HUES64 (cell line): Measurements from ENCODE around the gene EIF4B.
A peak's percentile ranks its signal among the peaks of the same experiment; 100 is the strongest.
"Not testable (repeated sequence)": the region's sequence is repeated elsewhere in the genome, so short reads cannot be mapped to it uniquely, and the experiment has no call there.

Experiments
- H3K27ac ChIP-seq: 2 replicates; pipeline ENCODE4 v1.7.0; 2013; ENCODE audit warnings: low read depth, low read length, inconsistent platforms
- H3K27me3 ChIP-seq: 2 replicates; pipeline ENCODE4 v1.6.1; 2013; ENCODE audit warnings: mild to moderate bottlenecking, low read length; ENCODE audit not compliant: insufficient read depth
- H3K36me3 ChIP-seq: 2 replicates; pipeline ENCODE4 v1.6.1; 2013; ENCODE audit warnings: mild to moderate bottlenecking, low read length; ENCODE audit not compliant: insufficient read depth
- H3K4me1 ChIP-seq: 2 replicates; pipeline ENCODE4 v1.6.1; 2013; ENCODE audit warnings: mild to moderate bottlenecking, low read length, moderate library complexity; ENCODE audit not compliant: insufficient read depth
- H3K4me3 ChIP-seq: 2 replicates; pipeline ENCODE4 v1.5.1; 2013; ENCODE audit warnings: mild to moderate bottlenecking, low read length, moderate library complexity
- H3K9ac ChIP-seq: 2 replicates; pipeline ENCODE4 v1.6.1; 2013; ENCODE audit warnings: mild to moderate bottlenecking, low read depth, low read length
- H3K9me3 ChIP-seq: 2 replicates; pipeline ENCODE4 v1.6.1; 2013; ENCODE audit warnings: low read depth, low read length; ENCODE audit not compliant: insufficient read depth
- WGBS: fragments of 150-250, 120-280 bp; methylation state at CpG from one replicate; pipeline ENCODE4 v1.1.7; 2013; ENCODE audit warnings: missing lambda C conversion rate; 5-methylcytosine and 5-hydroxymethylcytosine counted together

The EIF4B gene

GRCh38 chr12:52976574-52977071 is 29.6 kb upstream of the EIF4B start:
- Histone ChIP-seq H3K4me1 (peaks cover 18% of the 10 kb centered on the region), H3K27me3 (no peaks in the 10 kb centered on the region), H3K36me3 (no peaks in the 10 kb centered on the region), H3K27ac (peak overlapping the region; percentile 58; the same call in 1 of the 2 replicates), H3K9me3 (no peaks in the 10 kb centered on the region), H3K9ac (no peak overlapping the region), H3K4me3 (no peak overlapping the region)
- WGBS: 50% methylated on average over 1 of the region's 3 CpGs

- peak overlapping the region; percentile 58; the same call in 1 of the 2 replicates for H3K27ac ChIP-seq
- H3K9ac ChIP-seq: no peak overlapping the region
- H3K27me3 ChIP-seq: no peaks in the 10 kb centered on the region
- H3K4me1 ChIP-seq: peaks cover 13% of the 10 kb centered on the region; the same call in 1 of the 2 replicates
- no peak overlapping the region for H3K4me3 ChIP-seq
- 78% methylated on average over 4 of the region's 4 CpGs for WGBS
- H3K9me3 ChIP-seq: no peaks in the 10 kb centered on the region
- H3K36me3 ChIP-seq: no peaks in the 10 kb centered on the region
Measured at GRCh38 chr12:52977170-52977569, 29.1 kb upstream of the EIF4B start.

GRCh38 chr12:52980096-52980649 is 26.1 kb upstream of the EIF4B start:
- H3K27ac ChIP-seq: no peak overlapping the region
- H3K4me3 ChIP-seq: no peak overlapping the region
- peaks cover 8% of the 10 kb centered on the region; the same call in 1 of the 2 replicates for H3K4me1 ChIP-seq
- H3K9ac ChIP-seq: no peak overlapping the region
- H3K27me3 ChIP-seq: no peaks in the 10 kb centered on the region
- WGBS: 49% methylated on average over 3 of the region's 4 CpGs
- H3K9me3 ChIP-seq: no peaks in the 10 kb centered on the region
- no peaks in the 10 kb centered on the region for H3K36me3 ChIP-seq

GRCh38 chr12:52980650-52981423 is 25.4 kb upstream of the EIF4B start:
- Histone ChIP-seq H3K27ac (no peak overlapping the region), H3K4me3 (no peak overlapping the region), H3K36me3 (no peaks in the 10 kb centered on the region), H3K4me1 (peaks cover 5% of the 10 kb centered on the region; the same call in 1 of the 2 replicates), H3K9me3 (no peaks in the 10 kb centered on the region), H3K27me3 (no peaks in the 10 kb centered on the region), H3K9ac (no peak overlapping the region)
- 47% methylated on average over 13 of the region's 13 CpGs for WGBS

- Histone ChIP-seq H3K4me1 (no peaks in the 10 kb centered on the region), H3K9ac (no peak overlapping the region), H3K36me3 (no peaks in the 10 kb centered on the region), H3K4me3 (no peak overlapping the region), H3K27ac (no peak overlapping the region), H3K27me3 (no peaks in the 10 kb centered on the region), H3K9me3 (no peaks in the 10 kb centered on the region)
- WGBS: 91% methylated on average over 1 of the region's 1 CpG
Measured at GRCh38 chr12:52984136-52984535, 22.1 kb upstream of the EIF4B start.

- peaks cover 12% of the 10 kb centered on the region; the same call in 1 of the 2 replicates for H3K4me1 ChIP-seq
- H3K9ac ChIP-seq: no peak overlapping the region
- no peak overlapping the region for H3K4me3 ChIP-seq
- H3K9me3 ChIP-seq: no peaks in the 10 kb centered on the region
- 92% methylated on average over 6 of the region's 6 CpGs for WGBS
- H3K27ac ChIP-seq: no peak overlapping the region
- H3K27me3 ChIP-seq: no peaks in the 10 kb centered on the region
- no peaks in the 10 kb centered on the region for H3K36me3 ChIP-seq
Measured at GRCh38 chr12:52988898-52989297, 17.4 kb upstream of the EIF4B start.

GRCh38 chr12:52990206-52990605 is 16.1 kb upstream of the EIF4B start:
- no peak overlapping the region for H3K27ac ChIP-seq
- H3K36me3 ChIP-seq: no peaks in the 10 kb centered on the region
- H3K9me3 ChIP-seq: no peaks in the 10 kb centered on the region
- H3K4me1 ChIP-seq: peaks cover 12% of the 10 kb centered on the region; the same call in 1 of the 2 replicates
- no peak overlapping the region for H3K4me3 ChIP-seq
- no peak overlapping the region for H3K9ac ChIP-seq
- 91% methylated on average over 4 of the region's 4 CpGs for WGBS
- no peaks in the 10 kb centered on the region for H3K27me3 ChIP-seq

- 94% methylated on average over 5 of the region's 5 CpGs for WGBS
- H3K4me1 ChIP-seq: peaks cover 12% of the 10 kb centered on the region; the same call in 1 of the 2 replicates
- H3K27ac ChIP-seq, H3K9ac ChIP-seq, H3K36me3 ChIP-seq, H3K27me3 ChIP-seq, H3K4me3 ChIP-seq, H3K9me3 ChIP-seq: not testable (repeated sequence)
Measured at GRCh38 chr12:52992240-52992639, 14.0 kb upstream of the EIF4B start.

GRCh38 chr12:52992699-52993557 is 13.3 kb upstream of the EIF4B start:
- H3K4me1 ChIP-seq: peaks cover 12% of the 10 kb centered on the region; the same call in 1 of the 2 replicates
- no peaks in the 10 kb centered on the region for H3K36me3 ChIP-seq
- H3K27me3 ChIP-seq: no peaks in the 10 kb centered on the region
- 81% methylated on average over 7 of the region's 7 CpGs for whole genome bisulfite sequencing
- H3K27ac ChIP-seq: peak overlapping the region; percentile 65
- H3K9me3 ChIP-seq: no peaks in the 10 kb centered on the region
- H3K4me3 ChIP-seq: no peak overlapping the region
- peak overlapping the region; percentile 8; the same call in 1 of the 2 replicates for H3K9ac ChIP-seq

- Histone ChIP-seq H3K9me3 (no peaks in the 10 kb centered on the region), H3K4me1 (peaks cover 12% of the 10 kb centered on the region; the same call in 1 of the 2 replicates), H3K27me3 (no peaks in the 10 kb centered on the region), H3K9ac (peak overlapping the region; percentile 8; the same call in 1 of the 2 replicates), H3K27ac (peak overlapping the region; percentile 65), H3K36me3 (no peaks in the 10 kb centered on the region), H3K4me3 (no peak overlapping the region)
Measured at GRCh38 chr12:52993558-52993869, 12.7 kb upstream of the EIF4B start.

GRCh38 chr12:53004178-53004577 is 2.1 kb upstream of the EIF4B start:
- H3K27ac ChIP-seq: peak overlapping the region; percentile 76
- WGBS: 21% methylated on average over 4 of the region's 5 CpGs

More at GRCh38 chr12:53004178-53004577, 2.1 kb upstream of the EIF4B start:
- Histone ChIP-seq H3K9me3 (no peaks in the 10 kb centered on the region), H3K36me3 (peaks cover 18% of the 10 kb centered on the region), H3K9ac (peak overlapping the region; percentile 100; the same call in 1 of the 2 replicates), H3K27me3 (no peaks in the 10 kb centered on the region), H3K4me1 (peaks cover 26% of the 10 kb centered on the region), H3K4me3 (peak overlapping the region; percentile 97)
